ENCODE measurements around the gene CGB1.

Gene CGB1

DNA sequence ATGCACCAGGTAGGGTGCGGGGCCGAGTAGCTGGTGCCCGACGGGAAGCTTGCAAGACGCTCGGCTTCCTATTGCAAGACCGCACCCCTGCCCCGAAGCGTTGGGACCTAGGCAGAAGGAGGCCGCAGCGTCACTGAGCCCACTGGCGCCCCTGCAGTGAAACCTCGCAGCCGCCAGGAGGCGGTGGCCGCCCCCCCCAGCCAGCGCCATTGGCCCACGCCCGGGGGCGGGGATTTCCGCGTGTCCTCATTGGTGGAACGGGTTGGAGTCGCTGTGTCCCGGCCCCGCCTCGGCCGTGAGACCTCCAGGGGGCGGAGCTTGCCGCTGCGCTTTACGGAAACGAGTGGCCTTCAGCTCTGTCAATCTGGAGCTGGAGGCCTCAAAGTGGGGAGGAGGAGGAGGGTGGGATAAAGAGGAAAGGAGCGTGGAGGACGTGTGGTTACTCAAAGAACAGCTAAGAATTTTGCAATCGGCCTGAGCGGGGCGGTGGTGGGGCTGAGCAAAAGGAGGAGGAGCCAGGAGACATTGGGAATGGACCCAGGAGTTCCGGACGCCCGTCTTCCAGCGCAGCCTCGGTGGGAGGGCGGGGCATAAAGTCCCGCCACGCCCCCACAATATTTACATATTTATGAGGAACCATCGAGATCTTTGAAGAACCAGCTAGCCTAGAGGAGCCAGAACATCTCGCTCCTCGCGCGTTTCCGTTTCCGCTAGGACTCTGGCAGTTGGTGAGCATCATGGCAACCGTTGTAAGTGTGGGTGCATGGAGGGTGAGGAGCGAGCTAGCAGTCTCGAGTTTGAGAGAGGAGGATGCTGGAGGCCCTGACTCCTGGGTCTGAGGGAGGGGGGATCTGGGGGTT lies 43.3 kb downstream of the CGB1 start, which contains the start of the genes GYS1 and RUVBL2:
Gene GYS1, minus strand, starts transcription at position 135 of the 860 bp plus-strand sequence. CDS start 197 bp downstream, outside the sequence.
Gene RUVBL2, plus strand, starts transcription at position 713 of the 860 bp plus-strand sequence. Its CDS starts 25 bp downstream, at position 738.
- DNase-seq = peak; percentile 100

GRCh38 chr19:48992581-48993174 lies 44.0 kb downstream of the CGB1 start:
- DNase-seq = no peak

DNA sequence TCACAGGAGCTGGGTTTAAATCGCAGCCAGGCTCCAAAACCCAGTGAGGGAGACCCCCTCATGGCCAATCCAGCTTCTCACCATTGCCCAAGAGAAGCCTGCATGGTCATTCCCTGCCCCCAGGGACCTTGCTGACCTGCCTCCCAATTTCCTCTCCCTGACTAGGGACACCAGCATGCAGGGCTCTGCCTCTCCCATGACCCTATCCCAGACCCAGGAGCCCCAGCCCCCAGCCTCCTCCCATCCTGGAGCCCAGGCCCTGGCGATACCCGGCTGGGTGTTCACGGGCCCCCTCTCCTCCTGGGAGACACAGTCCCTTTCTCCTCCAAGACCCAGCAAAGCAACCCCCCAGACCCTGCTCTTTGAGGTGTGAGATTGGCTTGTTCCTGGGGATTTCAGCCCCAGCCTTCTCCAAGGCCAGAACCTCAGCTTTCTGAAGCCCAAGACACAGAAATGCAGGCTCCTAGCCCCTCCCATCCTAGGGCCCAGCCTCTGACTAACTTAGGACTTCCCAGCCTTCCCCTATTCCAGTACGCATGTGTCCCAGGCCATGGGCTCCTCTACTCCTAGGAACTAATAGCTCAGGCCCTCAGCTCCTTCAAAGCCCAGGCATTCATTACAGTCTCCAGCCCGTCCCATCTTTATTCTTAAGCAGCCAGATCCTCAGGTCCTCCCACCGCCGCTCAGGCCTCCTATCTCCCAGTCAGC lies 44.7 kb downstream of the CGB1 start:
- DNase-seq = no peak

DNA sequence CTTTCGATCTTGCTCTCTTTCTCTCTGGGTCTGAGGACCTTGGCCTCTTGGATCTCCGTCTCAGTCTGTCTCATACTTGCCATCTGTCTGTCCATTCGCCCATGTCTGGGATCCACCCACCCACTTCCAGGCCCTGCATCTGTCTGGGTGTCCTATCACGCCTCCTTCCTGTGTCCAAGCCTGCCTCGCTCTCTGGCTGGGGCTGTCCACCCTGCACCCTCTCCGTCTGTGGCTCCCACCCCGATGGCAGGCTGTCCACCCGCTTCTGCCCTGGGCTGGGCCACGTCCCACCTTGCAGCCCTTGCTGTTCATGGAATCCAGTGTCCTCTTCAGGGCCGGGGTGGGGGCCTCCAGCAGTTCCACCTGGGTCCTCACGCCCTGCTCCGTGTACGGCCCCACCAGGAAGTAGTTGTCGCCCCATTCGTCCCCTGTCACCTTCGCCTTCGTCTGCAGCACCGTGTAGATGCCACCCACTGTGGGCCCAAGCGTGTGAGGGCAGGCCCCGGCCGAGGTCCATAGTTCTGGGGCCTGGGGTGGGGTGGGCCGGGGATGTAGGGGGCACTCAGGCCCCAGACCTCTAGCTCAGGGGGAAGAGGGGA lies 45.6 kb downstream of the CGB1 start:
- no peak for DNase-seq

DNA sequence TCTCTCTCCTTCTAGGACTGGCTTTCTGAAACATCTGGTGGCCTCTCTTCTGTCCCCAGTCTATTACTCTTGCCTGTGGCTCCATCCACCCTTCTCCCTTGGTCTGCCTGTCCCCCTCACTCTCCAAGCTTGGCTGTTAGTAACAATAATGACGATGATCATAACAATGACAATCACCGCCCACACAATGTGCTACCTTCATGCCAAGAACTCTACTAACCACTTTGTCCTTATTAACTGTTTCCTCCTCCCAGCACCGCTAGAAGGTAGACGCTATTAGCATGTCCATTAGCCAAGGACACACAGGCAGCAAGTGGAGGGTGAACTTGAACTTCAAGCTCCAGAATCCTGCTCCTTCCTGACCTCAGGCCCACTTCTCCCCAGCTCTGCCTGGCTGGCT lies 46.3 kb downstream of the CGB1 start:
- DNase-seq = no peak

DNA sequence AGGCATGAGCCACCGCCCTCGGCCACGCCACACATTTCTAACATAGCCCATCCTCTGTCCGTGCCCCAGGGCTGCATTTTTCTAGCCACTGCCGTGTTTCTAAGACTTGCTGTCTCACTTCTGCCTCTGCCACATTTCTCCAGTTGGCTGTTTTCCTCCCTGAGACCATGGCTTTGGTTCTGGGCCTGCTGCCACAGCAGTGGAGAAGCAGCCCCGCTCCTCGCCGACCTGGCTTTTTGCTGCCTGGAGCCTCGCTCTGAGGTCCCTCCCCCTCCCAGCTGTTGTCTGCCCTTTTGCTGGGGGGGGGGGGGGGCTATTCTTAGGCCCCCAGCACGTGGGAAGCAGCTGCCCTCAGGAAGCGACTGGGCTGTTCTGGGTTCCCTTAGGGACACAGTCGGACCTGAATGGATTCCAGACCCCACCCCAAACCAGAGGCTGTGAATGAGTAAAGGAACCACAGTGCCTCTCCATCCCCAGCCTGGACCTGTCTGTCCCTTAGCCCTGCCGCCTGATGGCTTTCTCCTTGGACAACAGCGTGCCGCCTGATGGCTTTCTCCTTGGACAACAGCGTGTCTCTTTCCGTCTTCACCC lies 46.9 kb downstream of the CGB1 start:
- DNase-seq = no peak

DNA sequence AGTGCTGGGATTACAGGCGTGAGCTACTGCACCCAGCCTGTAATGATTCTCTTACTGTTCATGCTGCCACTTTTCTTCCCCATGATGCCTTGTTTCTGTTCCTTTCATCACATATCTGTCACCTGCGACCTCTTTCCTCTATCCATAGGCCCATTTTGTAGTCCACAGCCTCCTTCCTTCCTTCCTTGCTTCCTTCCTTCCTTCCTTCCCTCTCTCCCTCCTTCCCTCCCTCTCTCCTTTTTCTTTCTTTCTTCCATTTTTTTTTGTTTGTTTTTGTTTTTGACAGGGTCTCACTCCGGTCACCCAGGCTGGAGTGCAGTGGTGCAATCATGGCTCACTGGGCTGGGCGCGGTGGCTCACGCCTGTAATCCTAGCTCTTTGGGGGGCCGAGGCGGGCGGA lies 47.8 kb downstream of the CGB1 start:
- no peak for DNase-seq

DNA sequence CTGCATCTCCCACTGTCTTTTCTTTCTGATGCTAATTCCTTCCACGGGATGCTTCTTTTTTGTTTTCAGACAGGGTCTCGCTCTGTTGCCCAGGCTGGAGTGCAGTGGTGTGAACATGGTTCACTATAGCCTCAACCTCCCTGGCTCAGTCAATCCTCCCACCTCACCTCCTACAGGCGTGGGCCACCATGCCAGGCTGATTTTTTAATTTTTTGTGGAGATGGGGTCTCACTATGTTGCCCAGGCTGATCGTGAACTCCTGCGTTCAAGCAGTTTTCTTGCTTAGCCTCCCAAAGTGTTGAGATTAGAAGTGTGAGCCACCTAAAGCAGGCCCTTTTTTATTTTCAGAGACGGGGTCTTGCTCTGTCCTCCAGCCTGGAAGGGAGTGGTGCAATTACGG lies 48.4 kb downstream of the CGB1 start:
- no peak for DNase-seq

- no peak for DNase-seq
These were observed 49.4 kb downstream of the CGB1 start for GRCh38 chr19:48987323-48987722.

- no peak for DNase-seq
These were observed 50.5 kb downstream of the CGB1 start for GRCh38 chr19:48986211-48986610.

- no peak for DNase-seq
These were observed 51.0 kb downstream of the CGB1 start for GRCh38 chr19:48985711-48986110.

Measured in stimulated activated CD4-positive, alpha-beta T cell treated with anti-CD3 and anti-CD28 coated beads, Interleukin-15, amount 100 ng/mL, for 24 hours (primary cell).